GM10248 (cell line): ENCODE measurements around the gene KCNMA1.

ENCODE experiments used
- CTCF ChIA-PET: fragments of 300-600 bp; sonication (Branson Sonifier 250); formaldehyde crosslinking; extraction: SDS; loops from one replicate; lab custom pipeline; 2021; ENCODE audit warnings: antibody characterized with exemption; lab: Yijun Ruan, JAX
- POLR2A ChIA-PET: fragments of 350-650 bp; sonication (Branson Sonifier 250); formaldehyde crosslinking; extraction: SDS; loops from one replicate; lab custom pipeline; 2020; ENCODE audit warnings: antibody characterized with exemption; lab: Yijun Ruan, JAX
- DNase-seq: peaks from one replicate; pipeline ENCODE4 v3.0.0; 2012; ENCODE audit errors: extremely low spot score
- CTCF ChIP-seq: IDR thresholded peaks from 2 replicates; pipeline ENCODE4 v1.5.1; 2012; ENCODE audit warnings: mild to moderate bottlenecking, low read depth; ENCODE audit errors: extremely low read depth, missing control alignments, control extremely low read depth

The KCNMA1 gene

GRCh38 chr10:77620731-77621130, 16.9 kb downstream of the KCNMA1 start:
- no peak for DNase-seq
- CTCF ChIA-PET, result no interaction called here
- POLR2A ChIA-PET, result no interaction called here
- TF ChIP-seq CTCF, result no peak

DNA sequence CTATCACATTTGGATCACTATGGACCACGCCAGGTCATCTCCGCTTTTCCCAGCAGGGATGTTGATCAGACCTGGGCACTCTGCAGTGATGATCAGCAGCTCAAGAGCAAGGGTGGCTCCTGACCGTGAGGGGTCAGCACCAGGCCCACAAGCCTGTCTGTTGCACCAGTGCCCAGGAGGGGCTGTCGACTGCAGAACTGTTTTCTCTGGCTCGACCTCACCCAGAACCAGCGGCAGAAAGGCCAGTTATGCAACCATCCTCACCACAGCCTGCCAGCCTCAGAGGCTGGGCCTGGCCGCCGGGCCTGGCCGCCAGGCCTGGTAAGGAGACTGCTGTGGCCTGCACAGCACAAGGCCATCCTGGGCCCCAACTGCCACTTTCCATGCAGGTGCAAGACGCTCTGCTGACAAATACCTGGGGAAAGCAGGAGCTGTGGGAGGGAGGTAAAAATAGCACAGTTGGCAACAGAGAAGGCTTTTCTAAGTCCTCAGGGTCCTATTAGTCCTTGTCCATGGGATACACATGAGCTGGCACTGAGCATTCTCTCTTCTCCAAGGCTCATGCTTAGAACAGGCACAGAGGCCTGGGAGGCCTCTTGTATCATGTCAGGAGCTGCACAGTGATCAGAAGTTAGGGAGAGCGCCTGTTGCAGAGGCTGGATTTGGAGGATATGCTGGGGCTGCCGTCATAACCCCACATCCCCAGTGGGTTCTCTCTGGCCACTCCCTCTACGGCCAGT, 17.5 kb downstream of the KCNMA1 start:
- ChIA-PET CTCF (interaction anchor here (1.5 kb wide), 1 partner anchor 21 kb away, joined by 6 read pairs; no protein-coding TSS in a partner anchor), POLR2A (no interaction called here)

DNA sequence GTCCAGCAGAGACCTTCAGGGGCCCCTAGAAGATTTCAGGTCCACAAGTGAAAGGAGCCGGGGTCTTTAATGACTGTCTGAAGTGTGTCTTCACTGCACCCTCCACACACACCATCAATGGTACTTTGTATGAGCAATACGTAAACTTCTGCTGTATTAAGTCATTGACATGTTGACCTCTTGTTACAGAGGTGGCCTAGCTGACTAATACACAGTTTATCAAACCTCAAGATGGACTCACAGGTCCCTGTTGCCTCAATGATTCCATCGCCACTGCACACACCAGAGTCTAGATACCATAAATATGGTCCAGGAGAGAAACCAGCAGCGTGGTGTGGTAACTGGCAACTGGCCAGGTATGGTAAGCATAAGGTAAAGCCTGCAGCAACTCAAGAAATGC, 19.5 kb downstream of the KCNMA1 start:
- POLR2A ChIA-PET, result no interaction called here
- CTCF ChIA-PET, result no interaction called here
- DNase-seq, result no peak
- no peak for TF ChIP-seq CTCF

More for the DNA sequence above, 17.5 kb downstream of the KCNMA1 start:
- no peak for DNase-seq
- TF ChIP-seq CTCF, result no peak

DNA sequence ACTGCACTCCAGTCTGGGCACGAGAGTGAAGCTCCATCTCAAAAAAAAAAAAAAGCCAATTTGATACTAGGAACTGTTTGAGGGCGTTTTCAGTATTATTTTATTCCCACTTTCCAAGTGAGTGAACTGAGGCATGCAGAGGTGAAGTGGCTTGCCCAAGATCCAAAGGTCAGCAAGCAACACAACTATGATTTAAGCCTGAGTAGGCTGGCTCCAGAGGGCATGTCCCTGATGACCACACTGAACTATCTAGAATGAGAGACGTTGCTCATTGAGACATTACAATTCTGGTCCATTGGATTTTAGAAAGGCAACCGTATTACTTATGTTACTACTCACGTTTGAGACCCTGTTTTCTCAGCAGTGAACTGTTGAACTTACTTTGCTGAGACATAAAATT, 20.8 kb downstream of the KCNMA1 start:
- CTCF ChIA-PET, result no interaction called here

GRCh38 chr10:77614778-77615625, 22.6 kb downstream of the KCNMA1 start:
- no peak for DNase-seq
- POLR2A ChIA-PET, result no interaction called here
- CTCF ChIA-PET, result interaction anchor here (0.9 kb wide), 1 partner anchor 16 kb away, joined by 3 read pairs; no protein-coding TSS in a partner anchor
- no peak for TF ChIP-seq CTCF

More for the DNA sequence above, 20.8 kb downstream of the KCNMA1 start:
- POLR2A ChIA-PET, result no interaction called here
- no peak for DNase-seq
- no peak for TF ChIP-seq CTCF

GRCh38 chr10:77613476-77614130, 24.0 kb downstream of the KCNMA1 start:
- CTCF ChIA-PET, result interaction anchor here (0.8 to 1.9 kb wide), 6 partner anchors 10 to 448 kb away, joined by 3 to 10 read pairs (median 3); no protein-coding TSS in a partner anchor
- POLR2A ChIA-PET, result interaction anchor here (0.6 kb wide), 1 partner anchor 21 kb away, joined by 3 read pairs; no protein-coding TSS in a partner anchor
- no peak for DNase-seq

More at GRCh38 chr10:77613476-77614130, 24.0 kb downstream of the KCNMA1 start:
- no peak for TF ChIP-seq CTCF
